HepG2 (cell line): Measurements from ENCODE around the gene UBE2O. TPM values are rescaled to one million over a fixed set of nuclear protein-coding genes. Genes with fewer than 3 reads are reported as not detected.
A peak's percentile ranks its signal among the peaks of the same experiment; 100 is the strongest.

ENCODE experiments used
- AGO1 ChIP-seq: fragments of 200-400 bp; formaldehyde crosslinking; IDR thresholded peaks from 2 replicates; pipeline ENCODE4 v1.6.1; 2017; ENCODE audit warnings: mild to moderate bottlenecking, low read depth, low read length, moderate library complexity; ENCODE audit not compliant: poor library complexity, severe bottlenecking
- FOXK1 ChIP-seq: sonication (generic); formaldehyde crosslinking; IDR thresholded peaks from 2 replicates; pipeline ENCODE4 v1.4.0; 2020; ENCODE audit warnings: low read depth, missing genetic modification reagents, borderline replicate concordance
- HNRNPH1 ChIP-seq: fragments of 200-400 bp; formaldehyde crosslinking; optimal IDR thresholded peaks from 2 replicates; pipeline ENCODE3; 2017; ENCODE audit warnings: mild to moderate bottlenecking, low read depth, low read length
- HNRNPK ChIP-seq: fragments of 200-400 bp; formaldehyde crosslinking; IDR thresholded peaks from 2 replicates; pipeline ENCODE4 v1.6.1; 2018; ENCODE audit warnings: low read length, low read depth, moderate library complexity, mild to moderate bottlenecking; ENCODE audit not compliant: poor library complexity, severe bottlenecking
- KDM3A ChIP-seq: IDR thresholded peaks from 2 replicates; pipeline ENCODE4 v1.6.1; 2018; ENCODE audit warnings: low read depth, missing compliant biosample characterization
- KLF12 ChIP-seq: sonication (generic); formaldehyde crosslinking; IDR thresholded peaks from 2 replicates; pipeline ENCODE4 v1.4.0; 2020; ENCODE audit warnings: missing genetic modification reagents, borderline replicate concordance
- MAFF ChIP-seq: IDR thresholded peaks from 2 replicates; pipeline ENCODE4 v1.6.1; 2011; ENCODE audit warnings: low read depth, low read length, improper control_type of control experiment
- MTA1 ChIP-seq: sonication (generic); formaldehyde crosslinking; IDR thresholded peaks from 2 replicates; pipeline ENCODE4 v1.4.0; 2020; ENCODE audit warnings: missing genetic modification reagents, mild to moderate bottlenecking, borderline replicate concordance
- NCOA1 ChIP-seq: sonication (generic); formaldehyde crosslinking; IDR thresholded peaks from 2 replicates; pipeline ENCODE4 v1.9.0; 2021; ENCODE audit warnings: missing genetic modification reagents
- RBFOX2 ChIP-seq: fragments of 200-400 bp; formaldehyde crosslinking; IDR thresholded peaks from 2 replicates; pipeline ENCODE4 v1.6.1; 2017; ENCODE audit warnings: low read depth, mild to moderate bottlenecking, low read length
- REXO4 ChIP-seq: sonication (generic); formaldehyde crosslinking; IDR thresholded peaks from 2 replicates; pipeline ENCODE4 v1.8.0; 2022; ENCODE audit warnings: missing genetic modification reagents, mild to moderate bottlenecking, borderline replicate concordance
- RNF2 ChIP-seq: fragments of 450-650 bp; conservative IDR thresholded peaks from 2 replicates; pipeline ENCODE4 v1.6.1; 2016; ENCODE audit warnings: low read depth
- ZNF124 ChIP-seq: sonication (generic); formaldehyde crosslinking; IDR thresholded peaks from 2 replicates; pipeline ENCODE4 v1.4.0; 2020; ENCODE audit warnings: missing genetic modification reagents
- ZNF329 ChIP-seq: sonication (generic); formaldehyde crosslinking; IDR thresholded peaks from 2 replicates; pipeline ENCODE4 v1.9.0; 2021; ENCODE audit warnings: low read depth, mild to moderate bottlenecking, missing genetic modification reagents
- polyA plus RNA-seq, 8 experiments: library from polyadenylated mRNA; depleted of rRNA in 3 of 8; stranded (reverse) in 7 of 8; unstranded in 1 of 8; fragments of >200 nt; fragmentation: Illumina TruSeq in 4 of 8; extraction: Trizol in 4 of 8; gene quantifications; 2 replicates each; pipeline versions ENCODE4 v1.2.1 to v1.2.3, GENCODE V29; 2011 to 2016; ENCODE audit warnings: low read depth in 4 of 8, missing spikeins in 1 of 8, mixed read lengths in 1 of 8; ENCODE audit not compliant: insufficient read depth in 1 of 8
- total RNA-seq, 5 experiments: library from RNA; depleted of rRNA; stranded (reverse); fragments of >200 nt; fragmentation: Illumina TruSeq; extraction: Trizol; gene quantifications; 2 replicates each; pipeline ENCODE4 v1.2.3, GENCODE V29; 2016; ENCODE audit warnings: low read depth in 1 of 5
- TF ChIP-seq, protein P1 (sequence below): sonication (generic); formaldehyde crosslinking; IDR thresholded peaks from 2 replicates; pipeline ENCODE4 v1.4.0; 2020; ENCODE audit warnings: missing genetic modification reagents, borderline replicate concordance
- TF ChIP-seq, protein P2 (sequence below): IDR thresholded peaks from 2 replicates; pipeline ENCODE4 v1.6.1; 2018; ENCODE audit warnings: missing genetic modification reagents, mild to moderate bottlenecking, missing compliant biosample characterization
- TF ChIP-seq, protein P3 (sequence below): sonication (generic); formaldehyde crosslinking; IDR thresholded peaks from 2 replicates; pipeline ENCODE4 v1.8.1; 2023; ENCODE audit warnings: mild to moderate bottlenecking, inconsistent platforms, moderate library complexity, missing genetic modification reagents, borderline replicate concordance
- TF ChIP-seq, protein P4 (sequence below): sonication (generic); formaldehyde crosslinking; IDR thresholded peaks from 2 replicates; pipeline ENCODE4 v1.5.0; 2020; ENCODE audit warnings: mild to moderate bottlenecking, missing genetic modification reagents

Gene UBE2O
- total and polyA plus RNA-seq, 2 of the 13 experiments (the other 11 are each of a cell fraction or from before 2014, with no cell fraction given), result 21.5 to 23.5 TPM

DNA sequence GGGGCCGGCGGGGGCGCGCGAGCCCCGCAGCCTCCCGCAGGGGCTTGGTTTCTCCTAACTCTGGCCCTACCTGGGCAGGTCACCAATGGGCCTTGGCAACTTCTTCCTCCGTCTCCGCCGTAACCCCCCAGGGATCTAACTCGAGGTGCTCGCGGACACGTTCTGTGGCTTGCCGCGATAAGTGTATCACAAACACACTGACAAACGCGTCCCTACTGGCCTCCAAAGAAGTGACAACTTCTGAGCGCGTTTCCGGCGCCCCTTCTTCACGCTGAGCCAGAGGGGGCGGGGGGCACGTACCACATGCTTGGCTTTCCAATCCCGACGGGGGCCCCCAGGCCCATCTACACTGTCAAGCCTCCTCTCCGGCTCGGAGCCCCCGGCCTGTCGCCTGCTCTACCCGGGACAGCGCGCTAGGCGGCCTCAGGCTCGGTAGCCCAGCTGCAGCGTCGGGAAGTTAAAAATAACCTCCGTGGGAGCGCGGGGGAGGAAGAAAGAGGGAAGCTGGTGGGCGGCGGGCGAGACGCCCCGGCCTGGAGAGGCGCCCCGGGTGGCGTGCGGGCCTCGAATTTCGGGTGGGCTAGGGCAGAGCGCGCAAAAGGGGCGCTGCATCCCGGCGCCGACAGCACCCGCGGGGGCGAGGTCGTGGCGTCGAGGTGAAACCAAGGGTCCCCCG is 69.3 kb downstream of the UBE2O start (continued):
- TF ChIP-seq, protein P1, sequence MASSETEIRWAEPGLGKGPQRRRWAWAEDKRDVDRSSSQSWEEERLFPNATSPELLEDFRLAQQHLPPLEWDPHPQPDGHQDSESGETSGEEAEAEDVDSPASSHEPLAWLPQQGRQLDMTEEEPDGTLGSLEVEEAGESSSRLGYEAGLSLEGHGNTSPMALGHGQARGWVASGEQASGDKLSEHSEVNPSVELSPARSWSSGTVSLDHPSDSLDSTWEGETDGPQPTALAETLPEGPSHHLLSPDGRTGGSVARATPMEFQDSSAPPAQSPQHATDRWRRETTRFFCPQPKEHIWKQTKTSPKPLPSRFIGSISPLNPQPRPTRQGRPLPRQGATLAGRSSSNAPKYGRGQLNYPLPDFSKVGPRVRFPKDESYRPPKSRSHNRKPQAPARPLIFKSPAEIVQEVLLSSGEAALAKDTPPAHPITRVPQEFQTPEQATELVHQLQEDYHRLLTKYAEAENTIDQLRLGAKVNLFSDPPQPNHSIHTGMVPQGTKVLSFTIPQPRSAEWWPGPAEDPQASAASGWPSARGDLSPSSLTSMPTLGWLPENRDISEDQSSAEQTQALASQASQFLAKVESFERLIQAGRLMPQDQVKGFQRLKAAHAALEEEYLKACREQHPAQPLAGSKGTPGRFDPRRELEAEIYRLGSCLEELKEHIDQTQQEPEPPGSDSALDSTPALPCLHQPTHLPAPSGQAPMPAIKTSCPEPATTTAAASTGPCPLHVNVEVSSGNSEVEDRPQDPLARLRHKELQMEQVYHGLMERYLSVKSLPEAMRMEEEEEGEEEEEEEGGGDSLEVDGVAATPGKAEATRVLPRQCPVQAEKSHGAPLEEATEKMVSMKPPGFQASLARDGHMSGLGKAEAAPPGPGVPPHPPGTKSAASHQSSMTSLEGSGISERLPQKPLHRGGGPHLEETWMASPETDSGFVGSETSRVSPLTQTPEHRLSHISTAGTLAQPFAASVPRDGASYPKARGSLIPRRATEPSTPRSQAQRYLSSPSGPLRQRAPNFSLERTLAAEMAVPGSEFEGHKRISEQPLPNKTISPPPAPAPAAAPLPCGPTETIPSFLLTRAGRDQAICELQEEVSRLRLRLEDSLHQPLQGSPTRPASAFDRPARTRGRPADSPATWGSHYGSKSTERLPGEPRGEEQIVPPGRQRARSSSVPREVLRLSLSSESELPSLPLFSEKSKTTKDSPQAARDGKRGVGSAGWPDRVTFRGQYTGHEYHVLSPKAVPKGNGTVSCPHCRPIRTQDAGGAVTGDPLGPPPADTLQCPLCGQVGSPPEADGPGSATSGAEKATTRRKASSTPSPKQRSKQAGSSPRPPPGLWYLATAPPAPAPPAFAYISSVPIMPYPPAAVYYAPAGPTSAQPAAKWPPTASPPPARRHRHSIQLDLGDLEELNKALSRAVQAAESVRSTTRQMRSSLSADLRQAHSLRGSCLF (CRISPR knock-in tag), result no peak
- TF ChIP-seq, protein P2, sequence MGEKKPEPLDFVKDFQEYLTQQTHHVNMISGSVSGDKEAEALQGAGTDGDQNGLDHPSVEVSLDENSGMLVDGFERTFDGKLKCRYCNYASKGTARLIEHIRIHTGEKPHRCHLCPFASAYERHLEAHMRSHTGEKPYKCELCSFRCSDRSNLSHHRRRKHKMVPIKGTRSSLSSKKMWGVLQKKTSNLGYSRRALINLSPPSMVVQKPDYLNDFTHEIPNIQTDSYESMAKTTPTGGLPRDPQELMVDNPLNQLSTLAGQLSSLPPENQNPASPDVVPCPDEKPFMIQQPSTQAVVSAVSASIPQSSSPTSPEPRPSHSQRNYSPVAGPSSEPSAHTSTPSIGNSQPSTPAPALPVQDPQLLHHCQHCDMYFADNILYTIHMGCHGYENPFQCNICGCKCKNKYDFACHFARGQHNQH (CRISPR knock-in tag), result peak; percentile 60; the same call in 1 of the 2 replicates
- TF ChIP-seq ZNF124, result no peak; the same call in 1 of the 2 replicates
- 0 out of 2 replicates have a peak, but pooled peaks have one; percentile 16 for TF ChIP-seq KDM3A (CRISPR knock-in tag)
- no peak for TF ChIP-seq RBFOX2
- no peak for TF ChIP-seq HNRNPH1
- no peak for TF ChIP-seq KLF12 (CRISPR knock-in tag)
- no peak for TF ChIP-seq MTA1 (CRISPR knock-in tag)
- TF ChIP-seq ZNF329 (CRISPR knock-in tag), result no peak
- TF ChIP-seq, protein P3, sequence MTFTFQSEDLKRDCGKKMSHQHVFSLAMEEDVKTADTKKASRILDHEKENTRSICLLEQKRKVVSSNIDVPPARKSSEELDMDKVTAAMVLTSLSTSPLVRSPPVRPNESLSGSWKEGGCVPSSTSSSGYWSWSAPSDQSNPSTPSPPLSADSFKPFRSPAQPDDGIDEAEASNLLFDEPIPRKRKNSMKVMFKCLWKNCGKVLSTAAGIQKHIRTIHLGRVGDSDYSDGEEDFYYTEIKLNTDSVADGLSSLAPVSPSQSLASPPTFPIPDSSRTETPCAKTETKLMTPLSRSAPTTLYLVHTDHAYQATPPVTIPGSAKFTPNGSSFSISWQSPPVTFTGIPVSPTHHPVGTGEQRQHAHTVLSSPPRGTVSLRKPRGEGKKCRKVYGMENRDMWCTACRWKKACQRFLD (CRISPR knock-in tag), result peak; percentile 78; the same call in 1 of the 2 replicates
- no peak for TF ChIP-seq RNF2
- TF ChIP-seq, protein P4, sequence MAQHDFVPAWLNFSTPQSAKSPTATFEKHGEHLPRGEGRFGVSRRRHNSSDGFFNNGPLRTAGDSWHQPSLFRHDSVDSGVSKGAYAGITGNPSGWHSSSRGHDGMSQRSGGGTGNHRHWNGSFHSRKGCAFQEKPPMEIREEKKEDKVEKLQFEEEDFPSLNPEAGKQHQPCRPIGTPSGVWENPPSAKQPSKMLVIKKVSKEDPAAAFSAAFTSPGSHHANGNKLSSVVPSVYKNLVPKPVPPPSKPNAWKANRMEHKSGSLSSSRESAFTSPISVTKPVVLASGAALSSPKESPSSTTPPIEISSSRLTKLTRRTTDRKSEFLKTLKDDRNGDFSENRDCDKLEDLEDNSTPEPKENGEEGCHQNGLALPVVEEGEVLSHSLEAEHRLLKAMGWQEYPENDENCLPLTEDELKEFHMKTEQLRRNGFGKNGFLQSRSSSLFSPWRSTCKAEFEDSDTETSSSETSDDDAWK (CRISPR knock-in tag), result no peak
- peak; percentile 67 for TF ChIP-seq AGO1
- peak; percentile 2; the same call in 1 of the 2 replicates for TF ChIP-seq FOXK1
- TF ChIP-seq NCOA1, result 0 out of 2 replicates have a peak, but pooled peaks have one; percentile 31
- TF ChIP-seq HNRNPK, result no peak
- TF ChIP-seq REXO4 (CRISPR knock-in tag), result no peak; the same call in 1 of the 2 replicates
- TF ChIP-seq MAFF, result no peak
